Stimulated activated CD8-positive, alpha-beta memory T cell treated with anti-CD3 and anti-CD28 coated beads, Interleukin-4, amount 100 ng/mL, for 48 hours (primary cell): ENCODE measurements around the gene COA7.

ENCODE experiments used
- DNase-seq: peaks from one replicate; pipeline ENCODE4 v3.0.0-alpha.2; 2020

COA7 gene

GRCh38 chr1:52667984-52668383 lies 30.2 kb downstream of the COA7 start:
- no peak for DNase-seq

DNA sequence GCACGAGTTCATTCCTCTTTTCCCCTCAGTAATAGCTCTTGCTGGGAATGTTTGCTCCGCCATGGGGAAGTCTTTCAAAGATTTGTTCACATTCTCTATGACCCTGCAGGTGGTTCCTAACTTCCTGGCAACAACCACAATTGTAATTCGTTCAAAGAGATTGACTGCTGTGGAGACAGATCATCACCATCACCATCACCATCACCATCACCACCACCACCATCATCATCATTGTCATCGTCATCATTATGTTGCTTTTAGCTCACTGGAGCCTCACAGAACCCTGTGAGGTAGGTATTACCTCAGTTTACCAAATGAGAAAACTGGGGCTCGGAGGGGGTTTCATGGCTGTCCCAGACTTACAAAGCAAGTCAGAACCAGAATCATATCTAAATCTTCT lies 30.9 kb downstream of the COA7 start:
- no peak for DNase-seq

GRCh38 chr1:52665006-52665941 lies 32.9 kb downstream of the COA7 start:
- DNase-seq: no peak

DNA sequence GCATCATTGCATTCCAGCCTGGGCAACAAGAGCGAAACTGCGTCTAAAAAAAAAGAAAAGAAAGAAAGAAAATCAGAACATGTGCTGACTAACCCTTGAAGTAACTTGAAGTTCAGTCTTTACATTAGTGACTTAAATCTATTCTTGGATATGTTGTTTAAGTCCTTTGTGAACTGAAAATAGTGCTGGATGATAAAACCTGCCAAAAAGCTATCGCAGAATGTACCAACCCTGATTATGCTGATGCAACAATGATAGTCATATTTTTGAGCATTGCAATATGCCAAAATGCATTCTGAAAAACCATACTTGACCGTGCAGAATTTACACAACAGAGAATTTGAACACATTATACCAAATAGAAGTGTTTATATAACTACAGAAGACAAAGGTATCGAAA lies 34.4 kb downstream of the COA7 start:
- DNase-seq: no peak

DNA sequence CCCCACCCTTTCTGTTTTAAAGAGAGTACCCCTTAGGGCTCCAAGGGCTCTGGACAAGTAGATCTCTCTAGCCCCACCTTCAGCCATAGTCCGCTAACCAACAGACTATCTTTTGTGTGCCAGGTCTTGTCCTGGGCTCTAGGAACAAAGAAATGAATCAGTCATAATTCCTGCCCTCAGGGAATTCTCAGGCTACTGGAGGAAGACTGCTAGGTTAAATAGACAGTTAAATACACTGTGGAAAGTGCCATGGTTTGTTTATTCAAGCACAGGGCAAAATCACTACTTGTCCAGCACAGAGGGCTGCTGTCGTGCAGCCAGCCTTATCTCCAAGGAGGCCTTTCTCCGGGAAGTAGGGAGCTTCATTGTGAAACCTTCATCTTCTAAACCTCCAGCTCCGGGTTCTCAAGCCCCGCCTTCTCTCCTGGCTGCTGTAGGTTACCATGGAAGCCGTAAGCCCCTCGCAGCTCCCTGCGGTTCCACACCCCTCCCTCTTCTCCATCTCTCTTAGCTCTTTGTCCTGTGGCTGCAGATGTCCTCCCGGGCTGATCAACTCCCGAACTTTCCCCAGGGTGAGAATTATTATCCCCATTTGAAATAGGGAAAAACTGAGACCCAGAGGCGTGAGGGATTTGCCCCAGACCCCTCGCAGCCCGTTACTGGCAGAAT lies 35.4 kb downstream of the COA7 start:
- no peak for DNase-seq

- DNase-seq: no peak
Measured at GRCh38 chr1:52660807-52661206, 37.3 kb downstream of the COA7 start.

- no peak for DNase-seq
Measured at GRCh38 chr1:52659851-52660596, 38.1 kb downstream of the COA7 start.

- peak; percentile 44 for DNase-seq
Measured at GRCh38 chr1:52659356-52659755, 38.8 kb downstream of the COA7 start.

DNA sequence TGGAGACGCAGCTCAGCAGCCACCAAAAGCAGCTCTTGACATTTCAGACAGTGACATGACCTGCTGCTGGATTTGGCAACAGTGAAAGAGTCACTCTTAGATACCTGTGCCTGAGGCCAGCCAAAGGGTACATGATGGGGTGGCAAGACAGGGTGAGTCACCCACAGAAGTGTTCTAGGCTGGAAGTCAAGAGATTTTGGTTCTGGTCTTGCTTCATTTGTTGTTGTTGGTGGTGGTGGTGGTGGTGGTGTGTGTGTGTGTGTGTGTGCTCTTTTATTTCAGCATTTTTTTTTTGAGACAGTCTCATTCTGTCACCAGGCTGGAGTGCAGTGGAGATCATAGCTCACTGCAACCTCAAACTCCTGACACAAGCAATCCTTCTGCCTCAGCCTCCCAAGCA lies 39.4 kb downstream of the COA7 start:
- DNase-seq: peak; percentile 52

GRCh38 chr1:52657702-52658101 lies 40.4 kb downstream of the COA7 start:
- no peak for DNase-seq

- no peak for DNase-seq
Measured at GRCh38 chr1:52654063-52654462, 44.1 kb downstream of the COA7 start.

DNA sequence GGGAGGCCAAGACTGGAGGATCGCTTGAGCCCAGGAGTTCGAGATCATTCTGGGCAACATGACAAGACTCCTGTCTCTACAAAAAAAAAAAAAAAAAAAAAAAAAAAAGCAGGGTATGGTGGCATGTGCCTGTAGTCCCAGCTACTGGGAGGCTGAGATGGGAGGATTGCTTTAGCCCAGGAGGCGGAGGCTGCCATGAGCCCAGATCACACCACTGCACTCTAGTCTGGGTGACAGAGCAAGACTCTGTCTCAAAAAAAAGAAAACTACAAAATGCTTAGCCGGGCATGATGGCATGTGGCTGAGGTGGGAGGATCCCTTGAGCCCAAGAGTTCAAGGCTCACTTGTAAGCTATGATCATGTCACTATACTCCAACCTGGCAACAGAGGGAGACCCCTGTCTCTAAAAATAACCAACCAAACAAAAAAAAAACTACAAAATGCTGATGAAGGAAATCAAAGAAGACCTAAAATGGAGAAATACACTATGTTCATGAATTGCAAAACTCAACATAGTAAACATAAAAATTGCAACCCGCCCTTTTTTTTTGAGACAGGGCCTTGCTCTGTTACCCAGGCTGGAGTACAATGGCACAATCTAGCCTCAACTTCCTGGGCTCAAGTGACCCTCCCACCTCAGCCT lies 44.8 kb downstream of the COA7 start:
- no peak for DNase-seq

DNA sequence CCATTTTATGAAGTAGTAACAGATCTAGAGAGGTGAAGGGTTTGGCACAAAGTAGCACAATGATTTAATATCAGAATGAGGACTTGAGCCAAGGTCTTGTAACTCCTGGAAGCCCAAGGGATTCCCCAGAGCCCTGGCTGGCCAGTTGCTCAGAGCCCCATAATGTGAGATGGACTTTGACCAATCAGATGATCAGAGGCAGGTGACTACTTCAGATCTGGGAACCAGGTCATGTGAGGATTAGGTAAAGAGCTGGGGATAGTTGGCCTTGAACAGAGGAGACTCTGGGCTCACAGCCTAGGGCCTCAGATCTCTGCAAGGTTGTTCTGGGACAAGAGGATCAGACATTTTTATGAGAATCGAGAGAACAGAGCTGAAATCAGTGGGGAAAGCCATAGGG lies 46.2 kb downstream of the COA7 start:
- DNase-seq: no peak

GRCh38 chr1:52645261-52645660 lies 52.9 kb downstream of the COA7 start:
- DNase-seq: no peak

GRCh38 chr1:52641307-52641706 lies 56.8 kb downstream of the COA7 start:
- DNase-seq: no peak

DNA sequence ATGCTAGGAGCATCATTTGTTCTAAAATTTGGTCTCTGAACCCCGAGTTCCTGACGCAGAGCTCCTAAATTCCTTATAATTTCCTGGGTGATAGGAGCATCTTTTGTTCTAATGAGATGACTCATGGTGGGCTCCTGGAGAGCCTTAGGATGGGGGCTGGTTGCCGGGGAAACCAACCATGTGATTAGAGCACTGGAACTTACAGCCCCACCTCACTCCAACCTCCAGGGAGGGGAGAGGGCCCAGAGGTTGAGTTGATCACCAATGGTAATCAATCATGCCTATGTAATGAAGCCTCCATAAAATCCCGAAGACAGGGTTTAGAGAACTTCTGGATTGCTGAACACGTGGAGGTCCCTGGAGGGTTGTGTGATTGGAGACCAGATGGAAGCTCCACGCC lies 57.5 kb downstream of the COA7 start:
- no peak for DNase-seq

- DNase-seq: no peak
Measured at GRCh38 chr1:52637946-52638345, 60.2 kb downstream of the COA7 start.

GRCh38 chr1:52636721-52637695 lies 61.1 kb downstream of the COA7 start:
- DNase-seq: peak; percentile 78

DNA sequence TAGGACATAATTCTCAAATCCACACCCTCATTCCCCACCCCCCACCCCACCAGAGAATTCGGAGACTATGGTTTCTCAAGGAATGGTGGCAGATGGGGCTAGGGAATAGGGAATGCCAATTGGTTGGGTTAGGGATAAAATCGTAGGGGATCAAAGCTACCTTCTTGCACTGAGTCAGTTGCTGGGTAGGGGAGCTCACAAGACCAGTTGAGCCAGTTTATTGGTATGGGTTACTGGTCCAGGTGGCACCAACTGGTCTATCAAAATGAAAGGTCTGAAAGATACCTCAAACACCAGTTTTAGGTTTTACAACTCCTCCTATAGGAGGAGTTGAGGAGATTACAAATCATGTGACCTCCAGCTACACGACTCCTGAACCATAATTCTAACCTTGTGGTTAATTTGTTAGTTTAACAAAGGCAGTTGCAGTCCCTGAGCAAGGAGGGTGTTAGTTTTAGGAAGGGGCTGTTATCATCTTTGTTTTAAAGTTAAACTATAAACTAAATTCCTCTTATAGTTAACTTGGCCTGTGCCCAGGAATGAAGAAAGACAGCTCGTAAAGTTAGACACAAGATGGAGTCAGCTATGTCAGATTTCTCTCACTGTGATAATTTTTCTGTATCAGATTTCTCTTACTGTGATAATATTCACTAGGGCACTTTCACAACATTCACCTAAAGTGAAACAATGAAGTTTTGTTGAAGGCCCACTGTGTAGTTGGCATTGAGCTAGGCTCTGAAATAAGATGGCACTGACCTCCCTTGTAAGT lies 62.6 kb downstream of the COA7 start:
- DNase-seq: no peak
